ENCODE data around the gene TBK1. TPM values are rescaled to one million over a fixed set of nuclear protein-coding genes. Genes with fewer than 3 reads are reported as not detected.

The TBK1 gene
- total and polyA plus RNA-seq, 4 donors = 10.9 to 32.8 (median 22.5) TPM

DNA sequence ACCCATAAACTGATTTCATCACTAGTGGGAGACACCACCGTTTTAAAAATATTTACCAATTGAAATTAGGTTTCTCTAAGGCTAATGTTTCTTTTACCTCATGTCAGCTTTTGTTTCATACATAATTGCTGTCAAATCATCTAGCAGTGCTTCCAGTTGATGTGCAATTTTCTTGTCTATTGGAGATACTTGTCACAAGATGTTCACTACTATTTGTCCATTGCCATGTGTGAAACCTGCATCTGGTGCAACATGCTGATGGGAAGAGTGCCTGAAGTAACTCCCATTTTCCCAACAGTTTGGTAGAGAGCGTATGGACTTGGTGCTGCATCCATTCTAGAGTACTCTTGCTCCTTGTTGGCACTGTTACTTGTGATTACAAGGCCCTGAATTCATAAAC lies 38.0 kb upstream of the TBK1 start:
- intact Hi-C loops (cut with DNase I) = no loop called here
- Histone ChIP-seq H3K4me3 (ENCODE audit: low read length in 2 of 2) (no peak overlapping the region), H3K36me3 (ENCODE audit: control insufficient read depth in 1 of 2, insufficient read depth in 2 of 2, low read length in 1 of 2) (peaks cover 3 to 4% of the 10 kb centered on the region in 2 donors), H3K27ac (ENCODE audit: low read depth in 1 of 2, low read length in 2 of 2) (no peak overlapping the region), H3K4me1 (ENCODE audit: control insufficient read depth in 1 of 2, insufficient read depth in 2 of 2, low read length in 2 of 2) (no peaks in the 10 kb centered on the region), H3K9me3 (ENCODE audit: control insufficient read depth, low read length) (no peaks in the 10 kb centered on the region), H3K27me3 (ENCODE audit: control insufficient read depth in 1 of 2, insufficient read depth in 2 of 2, low read length in 1 of 2) (no peaks in the 10 kb centered on the region)
- WGBS, 2 donors = 77 to 84% methylated on average over 2 of the region's 2 CpGs
- DNase-seq = no peak
- no peak for ATAC-seq (ENCODE audit: low FRiP score)

DNA sequence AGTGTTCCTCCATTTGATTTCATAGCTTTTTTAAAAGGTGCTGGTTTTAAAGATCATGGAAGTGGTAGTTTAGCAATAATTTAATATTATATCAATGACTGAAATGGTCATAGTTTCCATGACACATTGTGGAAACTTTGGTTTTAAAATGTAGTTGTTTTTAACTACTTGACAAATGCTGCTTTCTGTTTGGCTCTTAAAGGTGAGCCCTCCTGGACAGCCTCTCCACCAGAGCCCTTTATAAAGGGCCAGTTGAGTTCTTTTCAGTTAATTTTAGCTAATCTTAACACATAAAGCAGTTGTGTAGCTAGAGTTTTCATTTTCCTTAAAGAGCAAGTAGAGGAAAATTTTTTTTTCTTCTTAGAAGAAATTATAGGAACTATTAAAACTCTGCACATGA lies 33.7 kb upstream of the TBK1 start:
- intact Hi-C loops (cut with DNase I) = no loop called here
- peaks cover 3% of the 10 kb centered on the region in 2 donors for H3K36me3 ChIP-seq (ENCODE audit: control insufficient read depth in 1 of 2, insufficient read depth in 2 of 2, low read length in 1 of 2)
- H3K4me1 ChIP-seq (ENCODE audit: control insufficient read depth in 1 of 2, insufficient read depth in 2 of 2, low read length in 2 of 2) = no peaks in the 10 kb centered on the region
- H3K9me3 ChIP-seq (ENCODE audit: control insufficient read depth, low read length) = no peaks in the 10 kb centered on the region
- ATAC-seq (ENCODE audit: low FRiP score) (no peak), DNase-seq (no peak)
- H3K4me3 ChIP-seq (ENCODE audit: low read length in 2 of 2) = no peak overlapping the region
- H3K27me3 ChIP-seq (ENCODE audit: control insufficient read depth in 1 of 2, insufficient read depth in 2 of 2, low read length in 1 of 2) = no peaks in the 10 kb centered on the region
- H3K27ac ChIP-seq (ENCODE audit: low read depth in 1 of 2, low read length in 2 of 2) = no peak overlapping the region

GRCh38 chr12:64419696-64420095 lies 32.2 kb upstream of the TBK1 start:
- ATAC-seq (ENCODE audit: low FRiP score) (no peak), DNase-seq (no peak)
- intact Hi-C loops (cut with DNase I) = no loop called here
- H3K27me3 ChIP-seq (ENCODE audit: control insufficient read depth in 1 of 2, insufficient read depth in 2 of 2, low read length in 1 of 2) = no peaks in the 10 kb centered on the region
- H3K27ac ChIP-seq (ENCODE audit: low read depth in 1 of 2, low read length in 2 of 2) = no peak overlapping the region
- WGBS, 2 donors = 90 to 93% methylated on average over 3 of the region's 3 CpGs
- no peaks in the 10 kb centered on the region for H3K4me1 ChIP-seq (ENCODE audit: control insufficient read depth in 1 of 2, insufficient read depth in 2 of 2, low read length in 2 of 2)
- no peak overlapping the region for H3K4me3 ChIP-seq (ENCODE audit: low read length in 2 of 2)
- H3K9me3 ChIP-seq (ENCODE audit: control insufficient read depth, low read length) = no peaks in the 10 kb centered on the region
- H3K36me3 ChIP-seq (ENCODE audit: control insufficient read depth in 1 of 2, insufficient read depth in 2 of 2, low read length in 1 of 2) = peaks cover 2 to 7% of the 10 kb centered on the region in 2 donors

- 9 to 11% methylated on average over 1 of the region's 1 CpG for WGBS, 2 donors
- H3K9me3 ChIP-seq (ENCODE audit: control insufficient read depth, low read length) = no peaks in the 10 kb centered on the region
- no peak for DNase-seq
- peaks cover 4 to 15% of the 10 kb centered on the region in 2 donors for H3K36me3 ChIP-seq (ENCODE audit: control insufficient read depth in 1 of 2, insufficient read depth in 2 of 2, low read length in 1 of 2)
- no peaks in the 10 kb centered on the region for H3K4me1 ChIP-seq (ENCODE audit: control insufficient read depth in 1 of 2, insufficient read depth in 2 of 2, low read length in 2 of 2)
- intact Hi-C loops (cut with DNase I) = no loop called here
- H3K27me3 ChIP-seq (ENCODE audit: control insufficient read depth in 1 of 2, insufficient read depth in 2 of 2, low read length in 1 of 2) = no peaks in the 10 kb centered on the region
- H3K4me3 ChIP-seq (ENCODE audit: low read length in 2 of 2) = no peak overlapping the region
- ATAC-seq (ENCODE audit: low FRiP score) = no peak
- no peak overlapping the region for H3K27ac ChIP-seq (ENCODE audit: low read depth in 1 of 2, low read length in 2 of 2)
These were observed 23.9 kb upstream of the TBK1 start for GRCh38 chr12:64427988-64428387.

- 89 to 91% methylated on average over 4 of the region's 4 CpGs for WGBS, 2 donors
- H3K4me1 ChIP-seq (ENCODE audit: control insufficient read depth in 1 of 2, insufficient read depth in 2 of 2, low read length in 2 of 2) = no peaks in the 10 kb centered on the region
- intact Hi-C loops (cut with DNase I) = no loop called here
- no peak overlapping the region for H3K4me3 ChIP-seq (ENCODE audit: low read length in 2 of 2)
- H3K36me3 ChIP-seq (ENCODE audit: control insufficient read depth in 1 of 2, insufficient read depth in 2 of 2, low read length in 1 of 2) = peaks cover 5 to 12% of the 10 kb centered on the region in 2 donors
- ATAC-seq (ENCODE audit: low FRiP score) = no peak
- DNase-seq = no peak
- no peaks in the 10 kb centered on the region for H3K27me3 ChIP-seq (ENCODE audit: control insufficient read depth in 1 of 2, insufficient read depth in 2 of 2, low read length in 1 of 2)
- no peak overlapping the region for H3K27ac ChIP-seq (ENCODE audit: low read depth in 1 of 2, low read length in 2 of 2)
- H3K9me3 ChIP-seq (ENCODE audit: control insufficient read depth, low read length) = no peaks in the 10 kb centered on the region
These were observed 23.0 kb upstream of the TBK1 start for GRCh38 chr12:64428956-64429355.

GRCh38 chr12:64430886-64431285 lies 21.0 kb upstream of the TBK1 start:
- WGBS, 2 donors = 63 to 71% methylated on average over 2 of the region's 2 CpGs
- no peaks in the 10 kb centered on the region for H3K9me3 ChIP-seq (ENCODE audit: control insufficient read depth, low read length)
- no peak overlapping the region for H3K27ac ChIP-seq (ENCODE audit: low read depth in 1 of 2, low read length in 2 of 2)
- no peak overlapping the region for H3K4me3 ChIP-seq (ENCODE audit: low read length in 2 of 2)
- no peaks in the 10 kb centered on the region for H3K4me1 ChIP-seq (ENCODE audit: control insufficient read depth in 1 of 2, insufficient read depth in 2 of 2, low read length in 2 of 2)
- intact Hi-C loops (cut with DNase I) = no loop called here
- peaks cover 5 to 9% of the 10 kb centered on the region in 2 donors for H3K36me3 ChIP-seq (ENCODE audit: control insufficient read depth in 1 of 2, insufficient read depth in 2 of 2, low read length in 1 of 2)
- DNase-seq (no peak), ATAC-seq (ENCODE audit: low FRiP score) (no peak)
- H3K27me3 ChIP-seq (ENCODE audit: control insufficient read depth in 1 of 2, insufficient read depth in 2 of 2, low read length in 1 of 2) = no peaks in the 10 kb centered on the region

- no peak for ATAC-seq (ENCODE audit: low FRiP score)
- intact Hi-C loops (cut with DNase I) = no loop called here
- Histone ChIP-seq H3K27me3 (ENCODE audit: control insufficient read depth in 1 of 2, insufficient read depth in 2 of 2, low read length in 1 of 2) (no peaks in the 10 kb centered on the region), H3K36me3 (ENCODE audit: control insufficient read depth in 1 of 2, insufficient read depth in 2 of 2, low read length in 1 of 2) (peaks cover 8 to 9% of the 10 kb centered on the region in 2 donors), H3K4me3 (ENCODE audit: low read length in 2 of 2) (no peak overlapping the region), H3K9me3 (ENCODE audit: control insufficient read depth, low read length) (no peaks in the 10 kb centered on the region), H3K4me1 (ENCODE audit: control insufficient read depth in 1 of 2, insufficient read depth in 2 of 2, low read length in 2 of 2) (no peaks in the 10 kb centered on the region), H3K27ac (ENCODE audit: low read depth in 1 of 2, low read length in 2 of 2) (no peak overlapping the region)
- no peak for DNase-seq
- 90 to 91% methylated on average over 4 of the region's 4 CpGs for WGBS, 2 donors
These were observed 20.1 kb upstream of the TBK1 start for GRCh38 chr12:64431791-64432190.

DNA sequence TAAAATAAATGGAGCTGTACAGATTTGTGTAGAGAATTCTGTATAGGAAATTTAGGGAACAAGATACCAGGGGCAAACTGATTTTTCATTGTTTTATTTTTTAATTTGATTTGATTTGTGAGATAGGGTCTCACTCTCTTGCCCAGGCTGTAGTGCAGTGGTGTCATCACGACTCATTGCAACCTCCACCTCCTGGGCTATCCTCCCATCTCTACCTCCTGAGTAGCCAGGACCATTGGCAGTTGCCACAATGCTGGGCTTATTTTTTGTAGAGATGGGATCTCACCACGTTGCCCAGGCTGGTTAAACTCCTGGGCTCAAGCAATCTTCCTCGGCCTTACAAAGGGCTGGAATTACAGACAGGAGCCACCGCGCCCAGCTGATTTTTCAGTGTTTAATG lies 18.0 kb upstream of the TBK1 start:
- intact Hi-C loops (cut with DNase I) = no loop called here
- no peaks in the 10 kb centered on the region for H3K27me3 ChIP-seq (ENCODE audit: control insufficient read depth in 1 of 2, insufficient read depth in 2 of 2, low read length in 1 of 2)
- no peaks in the 10 kb centered on the region for H3K9me3 ChIP-seq (ENCODE audit: control insufficient read depth, low read length)
- H3K27ac ChIP-seq (ENCODE audit: low read depth in 1 of 2, low read length in 2 of 2) = no peak overlapping the region
- H3K4me1 ChIP-seq (ENCODE audit: control insufficient read depth in 1 of 2, insufficient read depth in 2 of 2, low read length in 2 of 2) = no peaks in the 10 kb centered on the region
- no peak overlapping the region for H3K4me3 ChIP-seq (ENCODE audit: low read length in 2 of 2)
- 89 to 93% methylated on average over 5 of the region's 5 CpGs for WGBS, 2 donors
- H3K36me3 ChIP-seq (ENCODE audit: control insufficient read depth in 1 of 2, insufficient read depth in 2 of 2, low read length in 1 of 2) = peaks cover 8 to 12% of the 10 kb centered on the region in 2 donors
- DNase-seq (no peak), ATAC-seq (ENCODE audit: low FRiP score) (no peak)

DNA sequence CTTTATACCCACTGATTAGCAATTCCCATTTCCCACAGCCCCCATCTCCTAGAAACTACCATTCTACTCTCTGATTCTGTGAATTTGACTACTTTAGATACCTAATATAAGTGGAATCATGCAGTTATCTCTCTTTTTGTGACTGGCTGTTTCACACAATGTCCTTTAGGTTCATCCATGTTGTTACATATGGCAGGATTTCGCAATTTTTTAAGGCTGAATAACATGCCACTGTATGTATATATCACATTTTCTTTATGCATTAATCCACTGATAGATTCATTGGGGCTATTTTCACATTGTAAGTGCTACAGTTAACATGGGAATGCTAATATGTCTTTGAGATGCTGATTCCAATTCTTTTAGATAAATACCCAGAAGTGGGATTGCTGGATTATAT lies 11.8 kb upstream of the TBK1 start:
- Histone ChIP-seq H3K4me1 (ENCODE audit: control insufficient read depth in 1 of 2, insufficient read depth in 2 of 2, low read length in 2 of 2) (no peaks in the 10 kb centered on the region), H3K27me3 (ENCODE audit: control insufficient read depth in 1 of 2, insufficient read depth in 2 of 2, low read length in 1 of 2) (no peaks in the 10 kb centered on the region), H3K36me3 (ENCODE audit: control insufficient read depth in 1 of 2, insufficient read depth in 2 of 2, low read length in 1 of 2) (peaks cover 4 to 7% of the 10 kb centered on the region in 2 donors), H3K4me3 (ENCODE audit: low read length in 2 of 2) (no peak overlapping the region), H3K9me3 (ENCODE audit: control insufficient read depth, low read length) (no peaks in the 10 kb centered on the region), H3K27ac (ENCODE audit: low read depth in 1 of 2, low read length in 2 of 2) (no peak overlapping the region)
- ATAC-seq (ENCODE audit: low FRiP score) (no peak), DNase-seq (no peak)
- intact Hi-C loops (cut with DNase I) = no loop called here
- 96 to 99% methylated on average over 1 of the region's 1 CpG for WGBS, 2 donors
